NCI-H2171 (cell line): Measurements from ENCODE around the gene C1orf94.

Source experiments
- DNase-seq: peaks from one replicate; lab custom pipeline; 2025; lab: John Stamatoyannopoulos, UW

Gene C1orf94, protein sequence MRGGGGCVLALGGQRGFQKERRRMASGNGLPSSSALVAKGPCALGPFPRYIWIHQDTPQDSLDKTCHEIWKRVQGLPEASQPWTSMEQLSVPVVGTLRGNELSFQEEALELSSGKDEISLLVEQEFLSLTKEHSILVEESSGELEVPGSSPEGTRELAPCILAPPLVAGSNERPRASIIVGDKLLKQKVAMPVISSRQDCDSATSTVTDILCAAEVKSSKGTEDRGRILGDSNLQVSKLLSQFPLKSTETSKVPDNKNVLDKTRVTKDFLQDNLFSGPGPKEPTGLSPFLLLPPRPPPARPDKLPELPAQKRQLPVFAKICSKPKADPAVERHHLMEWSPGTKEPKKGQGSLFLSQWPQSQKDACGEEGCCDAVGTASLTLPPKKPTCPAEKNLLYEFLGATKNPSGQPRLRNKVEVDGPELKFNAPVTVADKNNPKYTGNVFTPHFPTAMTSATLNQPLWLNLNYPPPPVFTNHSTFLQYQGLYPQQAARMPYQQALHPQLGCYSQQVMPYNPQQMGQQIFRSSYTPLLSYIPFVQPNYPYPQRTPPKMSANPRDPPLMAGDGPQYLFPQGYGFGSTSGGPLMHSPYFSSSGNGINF

DNA sequence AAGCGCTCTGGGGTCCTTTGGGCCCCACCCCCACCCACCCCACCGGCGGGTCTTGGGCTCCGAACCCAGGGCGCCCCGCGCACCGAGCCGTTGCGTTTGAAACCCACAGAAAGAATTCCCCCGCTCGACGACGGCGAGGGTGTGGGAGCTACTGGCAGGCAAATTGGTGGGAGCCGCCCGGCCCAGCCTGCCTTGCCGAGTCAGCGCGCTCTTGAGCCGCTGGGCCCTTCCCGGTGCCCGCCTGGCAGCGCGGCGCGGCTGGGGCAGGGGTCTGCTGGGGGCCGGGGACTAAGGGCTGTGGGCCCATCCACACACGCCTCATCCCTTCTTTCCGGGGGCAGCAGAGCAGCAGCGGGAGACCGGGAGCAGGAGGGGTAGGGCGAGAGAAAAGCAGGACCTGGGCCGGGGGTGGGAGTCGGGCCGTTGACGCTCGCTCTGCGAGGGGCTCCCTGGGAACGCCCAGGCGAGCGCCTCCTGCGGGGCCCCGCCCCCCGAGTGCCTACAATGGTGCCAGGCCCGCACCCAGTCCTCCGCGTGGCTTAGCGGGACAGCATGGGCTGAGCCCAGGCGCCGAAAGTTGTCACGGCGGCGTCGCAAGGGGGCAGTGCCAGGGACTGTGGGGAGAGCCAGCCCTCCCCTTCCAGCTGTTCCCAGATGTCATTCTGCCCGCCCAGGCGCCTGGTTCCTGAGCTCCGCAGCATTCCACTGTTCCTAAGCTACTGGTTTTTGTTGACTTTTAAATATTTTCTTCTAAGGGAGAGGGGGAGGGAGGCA is at the start of gene C1orf94:
Gene C1orf94, plus strand, starts transcription at position 78 of the 774 bp plus-strand sequence. CDS start 883 bp downstream, outside the sequence.
- no peak for DNase-seq

DNA sequence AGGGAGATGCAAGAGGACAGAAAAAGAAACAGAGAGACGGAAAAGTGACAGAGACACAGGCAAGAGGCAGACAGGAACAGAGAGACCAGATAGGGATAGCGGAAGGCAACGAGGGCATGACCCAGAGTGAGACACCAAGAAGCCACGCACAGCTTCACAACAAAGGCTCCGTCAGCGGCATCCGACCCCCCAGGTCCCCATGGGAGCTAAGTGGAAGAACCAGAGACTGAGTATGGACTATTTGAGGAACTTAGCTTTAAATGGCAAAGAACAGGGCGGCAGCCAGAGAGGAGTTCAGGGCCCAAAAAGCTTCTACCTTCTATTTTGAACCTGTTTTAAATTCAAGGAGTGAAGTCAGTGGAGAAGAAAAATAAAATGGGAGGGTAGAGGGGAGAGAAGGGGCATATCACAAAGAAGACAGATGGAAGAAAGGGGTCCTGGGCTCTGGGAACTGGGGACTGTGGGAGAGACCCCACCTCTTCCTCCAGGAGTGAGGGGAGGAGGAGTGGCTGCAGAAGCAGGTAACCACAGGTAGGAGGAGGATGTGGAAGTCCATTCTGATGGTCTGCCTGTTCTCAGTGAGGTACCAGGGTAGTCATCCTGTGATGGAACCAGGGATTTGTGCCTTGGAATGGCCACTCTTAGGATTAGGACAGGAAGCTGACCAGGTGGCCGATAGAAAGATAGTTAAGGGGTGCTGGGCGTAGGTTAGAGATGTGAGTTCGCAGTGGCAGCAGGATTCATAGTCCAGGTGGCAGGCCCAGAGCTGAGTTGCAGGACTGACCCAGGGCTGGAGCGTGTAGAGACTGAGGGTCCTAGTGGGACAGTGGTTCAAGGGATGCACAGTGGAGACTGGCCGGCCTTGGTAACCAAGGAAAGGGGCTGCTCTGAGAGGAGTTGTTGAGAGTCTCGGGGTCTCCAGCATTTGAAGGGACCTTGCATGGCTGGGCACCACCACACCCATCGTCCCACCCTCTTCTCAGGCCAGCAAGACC is 49.4 kb upstream of the C1orf94 start:
- DNase-seq: no peak

DNA sequence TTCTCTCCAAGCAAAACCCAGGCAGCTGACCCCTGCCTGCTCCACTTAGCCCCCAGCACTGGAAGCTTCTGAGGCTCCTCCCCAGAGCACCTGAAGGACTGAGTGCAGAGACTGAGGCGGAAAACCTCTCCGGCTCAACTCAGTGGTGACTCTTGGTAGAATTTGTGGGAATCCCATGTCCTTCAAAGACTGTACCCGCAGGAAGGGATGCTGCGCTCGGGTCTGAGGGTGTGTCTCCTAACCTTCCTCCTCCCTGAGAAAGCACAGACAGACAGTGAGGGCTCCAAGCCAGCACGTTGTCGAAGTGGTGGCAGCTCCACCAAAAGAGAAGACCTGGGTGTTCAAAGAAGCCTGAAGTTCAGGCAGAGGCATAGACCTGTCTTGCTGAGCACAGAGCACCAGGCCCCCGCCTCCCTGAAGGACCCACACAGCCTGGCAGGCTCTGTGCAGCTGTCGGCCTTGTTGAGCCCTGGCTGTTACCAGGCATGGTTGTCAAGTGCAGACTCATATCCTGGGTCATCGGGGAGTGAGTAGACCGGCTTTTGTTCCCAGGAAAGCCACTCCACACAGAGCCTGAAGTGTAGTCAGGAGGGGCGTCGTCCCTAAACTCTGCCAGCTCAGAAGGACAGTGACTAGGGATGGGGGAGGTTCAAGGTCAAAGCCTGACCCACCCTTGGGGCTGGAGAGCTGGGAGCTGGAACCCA is 48.4 kb upstream of the C1orf94 start:
- DNase-seq: no peak

DNA sequence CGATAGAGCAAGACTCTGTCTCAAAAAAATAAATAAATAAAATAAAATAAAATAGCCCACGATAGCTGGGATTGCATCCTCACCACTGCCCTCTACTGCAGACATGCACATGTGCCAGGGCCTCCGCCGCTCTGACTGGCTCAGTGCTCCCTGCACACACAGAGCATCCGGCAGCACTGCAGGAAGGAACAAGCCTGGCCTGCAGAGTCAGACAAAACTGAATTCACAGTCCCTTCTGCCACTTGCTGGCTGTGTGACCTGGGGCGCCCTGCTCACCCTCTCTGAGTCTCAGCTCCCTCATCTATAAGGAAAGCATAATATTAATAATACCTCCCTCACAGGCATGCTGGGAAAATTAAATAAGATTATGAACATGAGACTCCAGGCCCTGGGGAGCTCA is 47.1 kb upstream of the C1orf94 start:
- DNase-seq: no peak

DNA sequence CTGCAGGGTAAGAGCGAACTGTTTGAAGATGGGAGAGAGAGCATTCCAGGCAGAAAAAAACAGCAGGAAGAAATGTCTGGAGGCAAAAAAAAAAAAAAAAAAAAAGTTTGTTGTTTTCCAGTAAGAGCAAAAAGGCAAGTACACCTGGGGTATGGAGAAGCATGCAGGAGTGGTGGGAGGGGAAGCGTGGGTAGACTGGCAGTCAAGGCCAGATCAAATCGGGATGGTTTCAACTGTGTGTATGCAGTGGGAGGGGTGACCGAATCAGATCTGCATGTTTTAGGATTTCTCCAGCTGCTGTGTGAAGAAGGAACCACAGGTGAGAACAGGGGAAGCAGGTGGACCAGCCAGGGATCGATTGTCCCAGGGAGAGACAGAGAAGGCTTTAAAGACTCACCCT is 46.4 kb upstream of the C1orf94 start:
- no peak for DNase-seq

DNA sequence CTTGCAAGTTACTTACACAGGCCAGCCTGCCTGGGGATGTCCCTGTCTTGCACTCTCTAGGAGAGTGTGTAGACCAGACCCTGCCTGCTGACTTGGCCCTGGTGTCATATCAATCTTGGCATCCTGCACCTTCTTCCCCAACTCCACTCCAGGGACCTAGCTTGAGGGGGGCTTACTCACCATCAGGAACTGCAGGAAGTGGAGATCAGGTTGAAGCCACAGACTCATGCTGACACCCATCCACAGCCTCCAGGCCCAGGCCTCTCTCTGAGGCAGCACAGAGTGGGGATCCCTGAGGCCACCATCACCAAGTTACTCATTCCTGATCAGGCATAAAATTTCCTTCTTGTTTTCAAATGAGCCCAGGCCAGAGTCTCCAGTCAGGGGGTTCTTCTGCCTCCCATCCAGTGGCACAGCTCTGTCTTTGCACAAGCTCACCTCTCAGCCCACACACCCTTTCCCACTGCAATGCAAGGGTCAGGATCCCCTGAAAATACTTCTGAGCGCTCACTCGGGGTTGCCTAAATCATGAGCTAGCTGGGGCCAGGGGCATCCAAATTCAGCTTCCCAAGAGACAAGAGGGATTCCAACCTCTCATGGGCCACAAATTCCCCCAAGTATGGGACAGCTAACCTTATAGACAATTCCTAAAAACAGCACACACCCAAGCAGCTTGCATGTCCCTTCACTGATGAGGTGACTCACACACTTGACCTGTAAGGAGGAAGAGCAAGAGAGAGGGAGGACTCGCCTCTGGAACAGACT is 45.1 kb upstream of the C1orf94 start:
- no peak for DNase-seq

DNA sequence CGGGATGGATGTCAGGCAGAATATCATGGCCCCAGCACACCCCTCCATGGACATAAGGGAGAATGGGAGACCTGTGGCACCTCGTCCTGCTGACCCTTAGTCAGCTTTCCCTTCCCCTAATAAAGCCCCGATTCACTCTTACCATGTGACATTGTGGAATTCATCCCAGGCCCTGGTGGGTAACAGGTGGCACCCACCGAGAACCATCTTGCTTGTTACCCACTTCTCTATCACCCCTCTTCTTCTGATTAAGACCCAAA is 44.6 kb upstream of the C1orf94 start:
- DNase-seq: no peak

DNA sequence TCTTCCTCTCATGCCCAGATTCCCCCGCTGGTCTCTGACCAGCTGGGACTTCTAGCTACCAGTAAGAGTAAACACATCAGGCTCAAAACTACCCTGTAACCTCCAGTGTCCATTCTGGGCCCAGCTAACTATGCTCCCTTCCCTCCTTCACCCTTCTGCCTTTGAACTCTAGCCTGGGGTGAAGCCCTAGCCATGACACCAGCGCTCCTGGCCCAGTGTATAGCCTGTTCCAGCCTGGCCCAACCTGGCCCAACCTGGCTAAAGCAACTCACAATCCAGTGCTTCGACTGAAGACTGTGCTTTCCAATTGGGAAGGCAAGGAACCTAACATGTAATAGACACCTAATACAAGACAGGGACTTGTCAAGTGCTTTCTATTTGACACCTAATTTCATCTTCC is 39.3 kb upstream of the C1orf94 start:
- no peak for DNase-seq

DNA sequence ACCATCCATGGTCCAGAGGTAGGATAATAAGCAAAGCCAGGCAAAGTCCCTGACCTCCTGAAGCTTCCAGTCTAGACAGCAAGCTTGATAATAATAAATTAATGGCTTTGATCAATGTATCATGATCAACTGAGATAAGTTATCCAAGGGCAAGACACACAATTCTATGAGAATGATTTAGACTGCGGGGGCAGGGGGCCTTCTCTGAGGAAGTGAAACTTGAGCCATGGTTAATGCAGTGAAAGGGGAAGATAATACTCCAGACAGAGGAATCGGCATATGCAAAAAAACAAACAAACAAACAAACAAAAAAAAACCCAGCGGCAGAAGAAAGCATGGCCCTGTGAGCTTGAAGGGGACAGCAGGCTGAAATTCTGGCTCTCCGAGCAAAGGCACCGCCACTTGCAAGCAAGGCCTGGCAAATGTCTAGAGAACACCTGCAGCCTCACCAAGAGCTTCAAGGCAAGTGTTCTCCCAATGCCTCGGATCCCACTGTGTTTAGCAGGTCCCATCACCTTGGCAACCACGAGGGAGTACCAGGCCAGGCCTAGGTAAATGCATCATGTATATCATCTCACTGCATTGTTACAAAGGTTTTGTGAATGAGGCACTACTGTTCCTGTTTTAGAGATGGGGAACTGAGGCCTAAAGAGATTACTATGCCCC is 36.6 kb upstream of the C1orf94 start:
- DNase-seq: no peak

DNA sequence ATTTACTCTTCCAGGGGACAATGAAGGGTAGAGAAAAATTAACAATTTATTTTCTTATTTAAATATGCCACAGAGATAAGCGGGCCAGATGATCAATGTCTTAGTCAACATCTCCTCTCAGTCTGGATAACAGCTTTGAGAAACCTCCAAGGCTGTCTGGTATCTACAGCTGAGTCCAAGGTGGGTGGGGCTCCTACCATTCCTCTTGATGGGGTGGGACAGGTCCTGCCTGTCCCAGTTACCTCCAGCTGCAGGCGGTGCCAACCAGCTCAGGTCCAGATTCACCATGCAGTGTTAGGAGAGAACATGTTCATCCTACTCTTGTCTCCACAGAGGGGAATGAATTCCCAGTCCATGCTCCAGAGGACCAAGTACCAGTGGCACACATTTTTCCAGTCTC is 32.7 kb upstream of the C1orf94 start:
- DNase-seq: no peak

DNA sequence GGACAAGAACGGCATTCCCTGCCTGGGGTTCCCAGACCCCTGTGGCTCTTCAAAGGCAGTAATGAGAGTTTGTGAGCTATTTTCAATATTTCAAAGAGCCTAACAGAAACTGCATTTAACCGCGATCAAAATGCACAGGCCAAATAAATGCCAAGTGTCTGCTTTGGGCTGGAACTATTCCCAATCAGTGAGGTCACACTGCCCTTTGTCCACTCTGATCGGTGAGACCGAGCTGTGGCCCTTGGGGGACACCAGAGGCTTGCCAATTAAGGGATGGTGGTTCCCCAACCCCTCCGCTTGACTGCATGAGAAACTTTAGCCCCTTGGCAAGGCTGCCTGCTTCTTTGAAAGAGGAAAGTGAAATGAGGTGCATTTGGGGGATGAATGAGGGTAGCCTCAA is 31.9 kb upstream of the C1orf94 start:
- no peak for DNase-seq

DNA sequence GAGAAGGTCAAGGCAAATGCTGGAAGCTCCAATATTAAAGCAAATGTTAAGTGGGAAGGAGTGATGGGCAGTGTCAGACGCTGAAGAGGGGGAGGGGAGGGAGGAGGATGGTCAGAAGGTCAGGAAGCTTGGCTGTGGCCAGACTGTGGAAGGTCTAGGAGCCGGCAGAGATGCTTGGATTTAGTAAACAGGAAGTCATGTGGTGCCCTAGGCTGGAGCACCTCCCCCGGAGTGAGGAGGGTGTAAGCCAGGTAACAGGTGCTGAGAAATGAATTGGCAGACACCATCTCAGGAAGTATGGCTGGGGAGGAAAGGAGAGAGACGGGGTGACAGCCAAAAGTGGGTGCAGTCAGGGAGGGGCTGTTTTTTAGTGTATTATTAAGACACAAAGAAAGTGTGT is 29.4 kb upstream of the C1orf94 start:
- no peak for DNase-seq

DNA sequence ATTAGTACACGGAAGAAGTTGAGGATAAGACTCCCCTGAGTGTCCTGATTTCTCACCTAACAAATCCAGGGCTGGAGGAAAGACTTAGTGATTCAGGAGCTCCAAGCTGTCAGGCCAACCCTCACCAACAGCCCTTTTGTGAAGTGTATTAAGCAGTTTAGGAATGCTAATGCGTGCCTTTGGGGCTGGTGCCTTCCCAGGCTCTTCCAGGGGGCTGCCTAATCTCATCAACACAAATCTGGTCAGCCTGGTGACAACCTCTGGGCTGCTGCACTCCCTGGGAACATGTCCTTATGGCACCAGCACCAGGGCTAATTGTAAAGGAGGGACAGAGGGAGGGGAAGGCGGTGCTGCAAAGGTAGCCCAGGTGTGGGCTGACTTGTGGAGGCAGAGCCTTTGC is 27.2 kb upstream of the C1orf94 start:
- DNase-seq: no peak

DNA sequence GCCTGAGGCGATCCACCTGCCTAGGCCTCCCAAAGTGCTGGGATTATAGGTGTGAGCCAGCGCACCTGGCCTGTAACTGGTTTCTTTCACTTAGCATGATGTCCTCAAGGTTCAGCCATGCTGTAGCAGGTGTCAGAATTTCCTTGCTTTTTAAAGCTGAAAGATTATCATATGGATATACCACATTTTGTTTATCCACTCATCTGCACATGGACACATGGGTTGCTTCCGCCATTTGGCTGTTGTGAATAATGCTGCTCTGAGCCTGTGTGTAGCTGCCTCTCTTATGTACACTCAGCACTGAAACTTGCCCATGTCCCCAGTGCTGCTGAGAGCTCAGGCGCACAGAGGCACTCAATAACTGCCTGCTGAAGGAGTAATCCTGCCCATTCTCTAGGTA is 23.5 kb upstream of the C1orf94 start:
- no peak for DNase-seq

DNA sequence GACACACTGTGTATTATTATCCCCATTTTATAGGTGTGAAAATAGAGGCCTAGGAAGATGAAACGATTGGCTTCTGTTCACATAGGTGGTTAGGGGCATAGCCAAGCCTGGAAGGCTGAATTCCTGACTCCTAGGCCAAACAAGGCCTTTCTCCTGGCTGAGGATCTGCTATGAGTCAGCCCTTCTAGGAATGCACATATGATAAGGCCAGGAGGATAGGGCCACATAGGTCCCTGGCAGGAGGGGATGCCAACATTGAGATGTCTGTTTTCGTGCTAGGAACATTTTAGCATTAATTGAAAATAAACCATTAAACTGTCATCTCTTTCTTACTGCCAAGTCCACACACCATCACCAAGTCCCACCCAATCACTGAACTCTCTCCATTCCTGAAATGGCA is 20.8 kb upstream of the C1orf94 start:
- no peak for DNase-seq

DNA sequence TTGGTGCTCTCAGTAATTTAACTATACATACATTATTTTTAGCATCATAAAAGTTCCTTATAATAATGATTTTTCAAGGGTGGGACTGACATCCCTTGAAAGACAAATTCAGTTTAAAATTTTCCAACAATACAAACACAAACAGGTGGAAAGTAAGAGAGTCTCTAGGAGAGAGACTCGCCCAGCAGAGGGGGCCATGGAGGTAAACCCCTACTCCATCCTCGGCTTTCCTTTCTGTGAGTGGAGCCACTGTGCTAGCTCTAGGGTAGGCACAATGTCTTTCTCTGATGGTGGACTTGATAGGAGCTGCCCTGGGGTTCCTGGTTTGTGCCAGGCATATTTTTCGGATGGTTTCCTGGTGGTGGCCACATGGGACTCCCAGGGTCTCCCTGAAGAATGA is 20.0 kb upstream of the C1orf94 start:
- DNase-seq: no peak

DNA sequence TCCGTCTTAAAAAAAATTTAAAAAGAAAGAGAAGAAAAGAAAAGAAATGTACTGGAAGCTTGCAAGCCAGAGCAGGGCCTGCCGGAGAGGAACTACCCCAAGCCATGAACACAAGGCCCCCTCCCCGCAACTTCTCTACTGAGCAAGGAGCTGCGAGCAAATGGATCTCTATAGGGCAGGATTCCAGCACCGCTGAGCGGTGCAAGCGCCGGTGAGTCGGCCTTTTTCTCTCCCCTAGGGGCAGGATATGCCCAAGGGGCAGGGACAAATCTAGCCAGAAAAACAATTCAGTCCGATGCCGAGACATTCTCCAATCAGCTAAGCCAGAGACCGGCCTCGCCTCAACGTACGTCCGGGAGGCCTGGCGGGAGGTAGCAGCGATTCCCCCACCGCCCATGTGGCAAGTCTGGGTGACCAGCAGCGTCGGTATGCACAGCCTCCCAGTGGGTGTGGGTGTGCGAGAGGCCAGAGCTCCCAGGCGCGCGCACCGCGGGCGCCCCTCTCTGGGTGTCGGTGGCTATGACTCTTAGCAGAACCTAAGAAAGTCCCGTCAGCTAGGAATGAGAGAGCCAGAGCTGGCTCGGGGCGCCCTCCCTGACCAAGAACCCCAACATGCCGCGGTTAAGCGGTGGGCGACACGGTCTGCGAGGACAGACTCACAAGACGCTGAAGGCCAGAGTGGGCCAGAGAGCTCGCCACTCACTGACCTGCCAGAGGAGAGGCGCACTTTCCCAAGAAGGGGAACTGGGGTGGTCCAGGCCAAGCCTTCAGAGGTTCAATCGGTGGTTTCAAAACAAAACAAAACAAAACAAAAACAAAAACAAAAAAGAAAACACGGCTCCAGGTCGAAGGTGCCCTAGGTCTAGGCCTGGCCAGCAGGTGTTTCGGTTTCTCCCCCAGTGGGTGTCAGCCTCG is 13.6 kb upstream of the C1orf94 start:
- DNase-seq: no peak

DNA sequence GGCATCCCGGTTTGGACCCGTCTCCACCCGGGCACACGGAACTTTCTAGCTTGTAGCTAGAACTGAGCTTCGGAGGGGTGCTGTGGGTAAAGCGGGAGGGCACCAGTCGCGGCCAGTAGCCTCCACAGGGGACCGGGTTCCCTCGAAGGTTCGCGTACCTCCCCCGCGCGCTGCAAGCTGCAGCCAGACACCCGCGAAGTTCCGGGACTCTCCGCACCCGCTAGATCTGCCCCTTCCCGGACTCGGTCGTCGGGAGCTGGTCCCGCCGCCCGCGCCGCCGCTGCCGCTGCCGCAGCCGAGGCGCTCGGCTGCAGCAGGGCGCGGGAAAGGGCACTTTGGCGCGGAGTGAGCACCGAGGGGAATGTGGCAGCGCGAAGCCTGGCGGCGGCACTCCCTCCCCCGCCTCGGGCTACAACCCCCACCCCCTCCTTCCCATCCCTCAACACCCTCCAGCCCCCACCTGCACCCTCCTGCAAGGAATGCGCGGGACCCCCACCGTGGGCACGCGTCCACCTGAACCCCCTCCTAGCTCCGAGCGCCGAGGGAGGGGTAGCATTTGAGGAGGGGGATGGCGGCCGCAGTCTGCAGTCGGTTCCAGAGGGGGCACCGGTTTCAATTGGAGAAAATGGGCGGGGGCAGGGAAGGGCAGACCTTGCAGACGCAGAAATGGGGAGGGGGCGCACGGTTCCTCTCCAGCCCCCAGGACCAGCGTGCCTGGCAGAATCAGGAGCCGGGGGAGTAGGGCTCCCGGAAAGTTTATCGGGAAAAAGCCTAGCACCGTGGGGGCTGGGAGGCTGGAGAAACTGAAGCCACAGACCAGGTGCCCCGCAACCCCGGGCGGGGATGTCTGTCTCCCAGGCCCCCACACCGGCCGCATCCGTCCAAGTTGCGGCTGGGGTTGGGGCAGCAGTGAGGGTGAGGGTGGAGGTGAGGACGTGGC is 12.6 kb upstream of the C1orf94 start:
- DNase-seq: no peak
